CD4-positive, alpha-beta T cell treated with Interleukin-6 for 4 hours (primary cell): ENCODE results near the gene BRINP1.

ENCODE experiments used
- DNase-seq: peaks from one replicate; pipeline ENCODE4 v3.0.0-alpha.2; 2020; ENCODE audit warnings: mixed read lengths

Gene BRINP1

DNA sequence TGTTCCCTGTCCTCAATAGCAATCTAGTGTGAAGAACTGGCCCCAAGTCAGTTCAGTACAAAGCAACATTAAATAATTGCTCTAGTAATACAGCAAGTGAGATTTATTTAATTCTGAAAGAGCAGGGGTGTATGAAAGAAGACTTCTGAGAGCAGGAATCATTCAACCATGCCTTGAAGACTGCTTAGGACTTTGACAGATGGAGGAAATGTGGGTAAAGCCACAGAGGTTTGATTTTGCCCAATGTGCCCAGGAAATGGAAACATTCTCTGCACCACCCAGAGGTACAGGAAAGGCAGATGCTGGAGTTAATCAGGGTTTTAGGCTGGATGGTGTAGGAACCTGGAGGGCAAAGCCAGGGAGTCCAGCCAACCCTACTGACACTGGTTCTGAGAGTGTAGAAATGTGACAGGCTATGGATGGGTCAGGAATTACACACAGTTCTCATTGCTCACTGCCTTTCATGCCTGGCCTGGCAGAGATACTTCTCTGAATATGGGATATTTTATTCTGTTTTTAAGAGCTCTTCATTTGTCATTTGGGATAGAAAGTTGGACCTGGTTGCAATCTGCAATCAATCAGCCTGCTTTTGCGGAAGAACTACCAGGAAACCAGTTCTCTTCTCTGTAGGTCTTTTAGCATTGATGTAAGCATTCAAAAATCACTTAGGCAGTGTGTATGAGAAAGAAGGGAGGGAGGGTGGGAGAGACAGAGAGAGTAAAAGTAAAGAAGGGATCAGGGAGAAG lies 88.3 kb downstream of the BRINP1 start:
- no peak for DNase-seq

DNA sequence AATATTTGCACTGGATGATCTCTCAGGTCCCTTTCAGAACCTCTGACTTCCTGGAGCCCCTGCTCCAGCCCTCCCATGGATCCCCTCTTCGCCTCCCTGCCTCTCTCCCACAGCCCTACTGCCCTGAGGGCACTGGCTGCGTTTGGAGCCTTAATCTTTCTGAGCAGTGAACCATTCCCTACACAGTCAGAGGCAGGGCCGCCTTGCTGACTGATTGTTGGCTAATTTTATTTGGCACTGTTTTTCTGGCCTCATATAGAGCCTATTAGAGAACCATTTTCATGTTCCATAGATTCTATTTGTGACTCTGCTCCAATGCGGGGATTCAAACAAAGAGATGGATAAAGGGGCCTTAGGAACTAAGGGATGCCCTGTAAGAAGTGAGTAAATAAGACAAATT lies 91.1 kb downstream of the BRINP1 start:
- DNase-seq = no peak

DNA sequence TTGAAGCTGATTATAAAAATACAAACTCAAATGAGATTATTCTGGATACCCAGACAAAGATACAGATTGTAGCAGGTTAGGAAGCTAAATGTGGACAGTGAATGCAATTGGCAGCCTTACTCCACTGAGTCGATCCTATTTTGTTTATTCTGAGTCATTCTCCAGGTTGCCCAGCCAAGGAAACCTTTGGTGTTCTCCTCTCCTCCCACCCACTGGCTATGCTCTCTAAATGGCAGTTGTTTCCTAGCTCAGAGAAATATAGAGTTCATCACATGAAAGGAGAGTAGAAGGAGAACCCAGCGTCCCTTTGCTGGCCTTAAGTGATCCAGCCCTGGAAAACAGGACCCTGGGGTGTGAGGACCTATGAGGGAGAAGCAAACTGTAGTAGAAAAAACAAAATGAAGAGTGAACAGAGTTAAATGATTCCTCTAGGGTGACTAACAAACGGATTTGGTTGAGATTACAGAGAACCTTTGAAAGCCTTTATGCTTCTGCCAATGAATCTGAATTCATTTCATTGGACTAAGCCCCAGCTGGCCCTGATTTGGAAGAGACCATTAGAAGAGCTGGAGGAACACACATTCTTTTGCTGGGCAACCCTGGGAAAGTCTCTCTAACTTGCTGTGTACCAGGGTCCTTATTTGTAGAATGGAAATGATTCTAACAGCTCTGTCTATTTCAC lies 95.1 kb downstream of the BRINP1 start:
- DNase-seq = no peak

DNA sequence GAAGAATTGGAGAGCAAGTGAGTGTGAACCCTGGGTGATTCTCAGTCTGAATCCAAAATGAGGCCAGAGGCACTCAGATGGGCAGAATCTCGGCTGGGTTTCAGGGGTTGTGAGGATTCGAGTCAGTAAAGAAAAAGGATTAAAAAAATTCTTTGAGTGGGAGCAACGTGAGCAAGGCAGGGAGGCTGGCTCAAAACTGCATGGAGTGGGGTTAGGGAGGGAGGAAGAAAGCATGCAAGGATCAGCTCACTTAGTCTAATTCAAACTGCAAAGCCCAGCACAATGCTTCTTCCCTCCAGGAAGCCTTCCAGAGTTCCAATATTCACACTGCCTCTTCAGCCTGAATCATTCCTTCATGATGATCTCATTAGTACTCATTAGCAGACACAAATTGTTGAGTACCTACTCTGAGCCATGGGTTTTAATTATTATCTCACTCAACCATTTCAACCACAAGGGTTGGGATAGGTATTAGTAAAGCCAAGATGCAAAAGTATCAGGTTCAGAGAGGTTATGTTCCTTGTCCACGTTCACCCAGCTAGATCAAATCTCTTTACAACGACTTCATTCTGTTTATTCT lies 95.8 kb downstream of the BRINP1 start:
- no peak for DNase-seq

DNA sequence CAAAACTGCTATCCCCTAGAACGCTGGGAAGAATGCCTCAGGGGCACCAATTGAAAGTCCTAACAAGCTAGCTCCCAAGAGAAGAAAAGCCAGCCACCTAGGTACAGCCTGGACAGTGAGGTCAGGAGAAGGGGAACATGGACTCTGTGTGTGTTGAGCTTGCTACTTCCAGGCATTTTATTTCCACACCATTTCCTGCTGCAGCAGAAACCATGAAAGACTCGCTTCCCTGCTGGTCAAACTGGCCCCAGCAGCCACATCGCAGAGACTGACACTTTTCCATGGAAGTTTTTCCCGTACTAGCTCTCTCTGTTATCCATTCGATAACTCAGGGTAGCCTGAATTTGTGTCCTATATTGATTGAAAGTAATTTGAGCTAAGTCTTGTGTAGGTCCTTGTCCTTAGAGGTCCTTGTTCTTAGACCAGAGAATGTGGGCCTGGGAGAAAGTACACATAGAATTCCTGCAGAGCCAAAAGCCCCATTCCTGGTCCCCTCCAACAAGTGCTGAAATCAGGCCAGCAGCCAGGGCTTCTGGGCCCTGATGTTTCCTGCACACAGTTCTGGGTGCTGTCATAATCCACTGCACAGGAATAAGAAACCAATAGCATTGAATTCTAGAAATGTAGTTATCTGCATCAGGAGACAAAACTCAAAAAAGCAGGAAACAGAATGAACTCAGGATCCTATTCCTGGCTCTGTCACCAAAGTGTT lies 96.6 kb downstream of the BRINP1 start:
- DNase-seq = no peak

DNA sequence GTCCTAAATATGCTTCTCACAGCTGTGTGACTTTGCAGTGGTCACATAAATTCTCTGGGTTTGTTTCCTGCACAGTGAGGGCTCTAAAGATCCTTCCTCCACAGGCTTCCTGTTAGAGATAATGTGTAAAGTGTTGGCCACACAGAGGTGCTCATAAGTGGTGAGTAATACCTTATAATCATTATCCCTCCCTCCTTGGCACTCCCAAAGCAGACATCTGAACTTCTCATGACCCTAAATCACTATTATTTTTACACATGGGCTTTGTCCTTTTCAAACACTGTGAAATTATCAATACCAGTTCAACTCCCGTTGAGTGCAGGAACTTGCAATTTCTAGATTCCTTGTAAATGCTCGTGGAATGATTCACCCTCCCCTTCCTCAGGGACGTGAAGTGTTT lies 100.2 kb downstream of the BRINP1 start:
- DNase-seq = no peak

DNA sequence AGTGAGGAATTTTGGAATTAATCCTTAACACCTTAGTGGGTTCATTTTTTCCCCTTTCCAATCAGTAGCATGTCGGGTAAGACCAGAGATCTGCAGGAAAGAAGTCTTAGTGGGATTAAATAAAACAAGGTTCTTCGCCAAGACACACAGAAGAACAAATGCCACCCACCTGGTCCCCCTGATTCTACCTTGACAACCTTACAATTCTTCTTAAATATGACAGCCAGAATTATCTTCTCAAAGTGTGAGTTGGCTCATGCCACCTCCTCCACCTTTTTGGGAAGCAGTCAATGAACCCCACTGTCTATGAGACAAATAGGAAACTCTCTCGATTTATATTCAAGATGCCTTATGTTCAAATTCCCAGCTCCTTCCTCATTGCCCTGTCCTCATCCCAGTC lies 105.1 kb downstream of the BRINP1 start:
- DNase-seq = no peak

DNA sequence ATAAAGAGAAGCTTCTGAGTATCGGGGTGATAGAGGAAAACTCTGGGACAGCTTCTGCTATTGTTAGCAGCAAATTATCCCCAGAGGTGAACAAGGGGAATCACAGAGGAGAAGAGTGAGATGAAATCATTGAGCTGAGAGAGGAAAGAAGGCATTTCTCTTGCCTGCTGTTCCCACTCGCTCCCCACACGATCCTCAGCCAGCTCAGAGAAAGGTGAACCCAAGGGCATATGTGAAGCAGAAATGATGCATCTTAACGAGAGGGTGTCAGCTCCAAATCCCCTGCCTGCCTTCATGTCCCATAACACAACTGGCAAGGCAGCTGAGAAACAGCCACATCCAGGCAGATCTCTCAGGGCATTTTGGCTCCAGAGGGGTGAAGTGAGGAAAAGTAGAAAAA lies 111.6 kb downstream of the BRINP1 start:
- DNase-seq = no peak

DNA sequence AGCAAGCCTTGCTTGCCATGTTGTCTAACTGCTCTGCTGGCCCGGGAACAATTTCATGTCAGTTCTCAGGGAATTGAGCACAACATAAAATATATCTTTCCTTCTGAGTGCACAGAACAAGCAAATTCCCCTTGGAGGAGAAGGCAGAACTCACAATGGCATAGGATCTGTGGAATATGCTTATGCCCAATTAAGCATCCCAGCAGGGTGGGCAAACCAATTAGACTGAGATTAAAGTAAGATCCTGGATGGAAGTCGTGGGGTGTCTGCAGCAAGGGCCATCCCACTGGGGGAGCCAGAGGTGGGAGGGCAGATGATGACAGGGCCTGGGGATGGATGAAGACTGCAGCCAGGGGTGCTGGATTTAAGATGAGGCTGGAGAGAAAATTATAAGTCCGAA lies 114.1 kb downstream of the BRINP1 start:
- no peak for DNase-seq

DNA sequence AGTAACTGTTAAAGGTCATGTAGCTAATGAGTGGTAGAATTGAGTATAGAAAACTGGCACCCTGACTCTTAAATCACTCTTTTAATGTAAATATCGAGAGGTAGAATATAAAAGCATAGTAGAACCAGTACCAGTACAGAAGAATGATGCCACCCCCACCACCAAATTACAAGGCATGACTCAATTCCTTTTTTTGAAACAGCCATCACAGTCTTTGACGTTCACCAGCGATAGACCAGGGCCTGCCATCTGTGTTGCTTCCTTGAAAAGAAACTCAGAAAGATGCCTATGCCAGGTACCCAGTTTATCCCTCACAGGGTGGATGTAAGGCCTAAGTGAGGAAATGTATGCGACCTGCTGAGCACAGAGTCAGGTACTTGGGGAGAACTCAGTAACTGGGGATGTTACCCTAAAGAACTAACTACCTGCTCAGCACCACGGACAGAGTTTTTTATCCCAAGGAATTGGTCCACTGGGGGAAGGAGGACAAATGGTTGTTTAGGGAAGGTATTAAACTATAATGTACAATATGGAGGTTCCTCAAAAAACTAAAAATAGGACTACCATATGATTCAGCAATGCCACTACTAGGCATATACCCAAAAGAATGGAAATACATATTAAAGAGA lies 116.5 kb downstream of the BRINP1 start:
- DNase-seq = no peak

DNA sequence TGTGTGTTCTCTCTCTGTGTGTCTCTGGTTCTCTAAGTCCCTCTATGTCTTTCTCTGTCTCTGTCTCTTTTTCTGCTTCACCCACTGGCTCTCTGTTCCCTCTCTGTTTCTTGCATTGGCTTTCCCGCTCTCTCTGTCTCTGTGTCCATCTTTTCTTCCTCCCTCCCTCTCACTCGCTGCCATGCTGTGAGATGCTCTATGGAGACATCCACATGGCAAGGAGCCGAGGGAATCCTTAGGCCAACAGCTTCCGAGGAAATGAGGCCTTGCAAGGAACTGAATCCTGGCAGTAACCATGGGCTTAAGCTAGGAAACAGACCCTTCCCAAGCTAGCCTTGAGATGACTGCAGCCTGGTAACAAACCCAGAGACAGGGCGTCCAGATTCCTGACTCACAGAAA lies 117.3 kb downstream of the BRINP1 start:
- DNase-seq = no peak

DNA sequence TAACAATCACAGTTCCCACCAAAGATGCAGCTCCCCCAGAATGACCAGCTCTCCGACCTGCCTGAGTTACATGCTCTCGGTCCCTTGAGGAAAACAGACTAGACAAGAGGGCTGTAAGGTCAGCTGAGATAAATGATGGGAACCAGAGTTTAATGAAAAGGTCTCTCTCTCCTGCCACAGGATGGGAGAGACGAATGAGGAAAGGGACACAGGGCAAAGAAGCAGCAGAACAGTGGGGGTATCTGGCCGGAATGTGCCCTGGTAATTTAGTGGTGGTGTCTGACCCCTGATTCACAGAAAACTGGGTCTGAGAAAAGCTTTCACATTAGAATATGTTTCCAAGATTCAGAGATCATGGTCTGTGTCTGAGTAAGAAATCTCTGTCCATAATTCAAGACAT lies 118.5 kb downstream of the BRINP1 start:
- no peak for DNase-seq

DNA sequence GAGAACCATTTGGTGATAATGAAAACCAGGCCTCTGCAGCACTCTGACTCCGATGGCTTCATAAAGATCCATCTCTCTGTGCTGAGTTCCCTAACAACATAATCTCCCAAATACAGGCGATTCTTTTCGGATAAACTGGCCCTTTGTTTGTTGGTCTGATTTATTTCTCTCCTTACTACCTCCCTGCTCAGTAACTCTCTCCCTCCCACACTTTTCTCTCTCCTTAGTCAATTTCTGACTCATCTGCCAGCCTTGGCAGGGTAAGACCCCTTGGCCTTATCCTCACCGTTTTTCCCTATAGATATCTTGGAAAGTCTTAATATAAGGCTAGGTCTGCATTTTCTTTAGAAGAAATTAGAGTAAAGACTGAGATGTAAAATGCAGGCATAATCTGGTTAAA lies 128.7 kb downstream of the BRINP1 start:
- no peak for DNase-seq

DNA sequence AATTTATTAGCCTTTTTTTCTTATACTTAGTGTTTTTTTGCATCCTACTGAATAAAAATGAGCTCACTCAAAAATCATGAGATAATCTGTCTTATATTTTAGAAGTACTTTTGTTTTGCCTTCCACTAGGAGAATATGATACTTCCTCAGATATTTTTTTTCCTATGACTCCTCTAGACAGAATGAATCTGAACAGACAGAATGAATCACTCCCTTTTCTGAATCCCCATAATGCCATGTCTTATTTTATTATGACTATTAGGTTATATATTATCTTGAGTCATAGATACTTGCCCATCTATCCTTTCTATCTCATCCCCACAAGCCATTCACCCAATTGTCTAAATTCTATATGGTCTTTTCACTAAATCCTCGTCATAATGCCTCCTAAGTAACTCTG lies 134.6 kb downstream of the BRINP1 start:
- no peak for DNase-seq

DNA sequence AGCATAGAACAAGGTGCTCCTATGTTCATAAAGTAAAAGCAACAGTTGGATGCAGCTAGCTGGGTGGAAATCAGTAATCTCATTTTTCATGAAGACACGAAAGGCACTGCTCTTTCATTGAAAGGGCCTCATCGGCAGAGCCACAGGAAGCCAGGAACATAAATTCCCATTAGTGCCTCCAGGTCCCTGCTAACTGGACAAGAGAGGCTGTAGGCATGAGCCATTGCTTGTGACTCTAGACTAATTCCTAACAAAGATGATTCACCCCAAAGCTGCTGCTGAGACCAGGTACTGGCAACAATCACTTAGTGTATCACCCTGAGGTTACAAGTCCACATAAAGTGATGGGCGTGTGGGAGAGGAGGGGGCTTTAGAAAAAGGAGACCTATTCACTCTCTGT lies 141.8 kb downstream of the BRINP1 start:
- no peak for DNase-seq

DNA sequence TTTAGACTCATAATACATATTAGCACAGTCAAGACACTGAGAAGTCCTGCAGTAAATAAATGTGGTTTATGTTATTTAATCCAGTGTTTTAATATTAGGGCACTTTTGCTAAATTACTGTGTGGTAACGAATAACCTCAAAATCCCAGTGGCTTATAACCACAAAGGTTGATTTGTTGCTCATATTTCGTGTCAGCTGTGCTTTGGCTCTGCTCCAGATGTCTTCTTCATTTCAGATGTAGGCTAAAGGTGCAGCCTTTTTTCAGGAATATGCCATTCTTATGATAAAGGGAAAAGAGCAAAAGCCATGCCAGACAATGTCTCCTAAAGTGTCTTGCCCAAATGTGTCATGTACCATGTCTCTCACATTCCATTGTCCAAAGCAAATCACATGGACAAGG lies 144.8 kb downstream of the BRINP1 start:
- DNase-seq = no peak

DNA sequence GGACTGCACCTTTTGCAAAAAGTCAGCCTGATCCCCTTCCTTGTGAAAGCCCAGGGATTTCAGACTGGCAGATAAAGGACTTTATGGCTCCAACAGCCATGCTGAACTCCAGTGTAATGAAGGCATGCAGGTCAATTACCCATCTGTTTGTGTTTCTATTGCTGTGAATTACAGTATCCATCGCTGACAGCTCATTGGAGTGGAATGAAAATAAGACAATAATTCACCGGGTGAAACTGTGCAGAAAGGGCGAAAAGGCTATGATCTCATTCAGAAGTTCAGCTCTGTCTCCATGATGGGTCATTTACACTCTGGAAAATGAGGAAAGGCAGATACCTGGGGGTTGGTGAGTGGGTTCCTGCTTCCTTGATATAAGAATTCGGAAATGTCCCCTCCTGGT lies 148.0 kb downstream of the BRINP1 start:
- DNase-seq = no peak

DNA sequence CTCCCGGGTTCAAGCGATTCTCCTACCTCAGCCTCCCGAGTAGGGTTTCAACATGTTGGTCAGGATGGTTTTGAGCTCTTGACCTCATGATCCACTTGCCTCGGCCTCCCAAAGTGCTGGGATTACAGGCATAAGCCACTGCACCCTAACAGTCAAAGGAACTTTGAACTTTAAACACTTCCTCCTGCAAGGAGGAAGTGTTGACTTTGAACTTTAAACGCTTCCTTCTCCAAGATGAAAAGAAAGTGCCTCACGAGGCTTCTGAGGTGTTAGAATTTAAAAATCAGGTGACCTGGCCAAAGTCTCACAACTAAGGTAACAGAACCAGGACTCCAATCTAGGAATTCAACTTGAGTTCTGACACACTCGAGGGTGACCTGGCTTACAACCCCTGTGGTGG lies 150.9 kb downstream of the BRINP1 start:
- DNase-seq = no peak

DNA sequence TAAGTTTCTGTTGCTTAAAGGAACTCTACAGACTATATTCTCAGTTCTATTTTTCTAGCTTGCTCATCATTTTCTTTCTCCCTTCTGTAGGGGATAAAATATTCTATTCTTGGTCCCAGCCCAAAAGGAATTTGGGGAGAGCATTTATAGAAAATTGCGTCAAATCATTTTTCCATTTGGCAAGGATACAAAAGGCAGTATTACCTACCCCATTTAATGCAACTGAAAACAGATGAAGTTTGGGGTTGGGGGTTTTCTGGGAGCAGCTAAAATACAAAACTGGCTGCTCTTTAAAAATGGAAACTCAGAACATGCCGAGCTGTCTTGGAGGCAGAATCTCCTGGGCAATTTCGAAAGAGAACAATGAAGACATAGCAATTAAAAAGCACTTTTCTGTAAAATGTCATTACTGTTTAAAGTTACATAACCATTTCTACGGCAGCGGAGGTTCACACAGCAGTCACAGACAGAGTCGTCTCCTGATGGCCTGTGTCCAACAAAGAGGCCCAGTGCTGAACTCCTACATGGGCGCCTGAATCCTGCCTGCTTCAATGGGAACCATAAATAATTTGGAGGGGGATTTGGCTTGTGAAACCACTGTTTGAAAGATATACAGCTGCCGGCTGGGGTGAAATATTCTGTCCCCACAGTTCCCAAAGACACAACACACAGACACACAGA lies 152.4 kb downstream of the BRINP1 start:
- DNase-seq = no peak

DNA sequence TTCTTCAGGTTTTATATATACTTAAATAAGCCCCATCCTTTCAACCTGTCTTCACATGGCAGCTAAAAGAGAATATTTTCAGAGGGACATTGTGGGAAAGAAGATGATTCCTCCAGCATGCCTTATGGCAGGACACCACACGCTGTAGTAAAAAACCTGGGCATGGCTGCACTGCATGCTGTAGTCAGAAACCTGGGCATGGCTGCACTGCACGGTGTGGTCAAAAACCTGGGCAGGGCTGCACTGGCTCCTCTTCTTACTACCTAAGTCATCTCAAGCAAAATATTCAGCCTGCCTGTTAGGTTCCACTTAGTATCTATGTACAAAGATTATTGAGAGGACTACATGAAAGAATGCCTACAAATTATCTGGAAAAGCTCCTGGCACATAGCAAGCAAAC lies 153.6 kb downstream of the BRINP1 start:
- DNase-seq = no peak

DNA sequence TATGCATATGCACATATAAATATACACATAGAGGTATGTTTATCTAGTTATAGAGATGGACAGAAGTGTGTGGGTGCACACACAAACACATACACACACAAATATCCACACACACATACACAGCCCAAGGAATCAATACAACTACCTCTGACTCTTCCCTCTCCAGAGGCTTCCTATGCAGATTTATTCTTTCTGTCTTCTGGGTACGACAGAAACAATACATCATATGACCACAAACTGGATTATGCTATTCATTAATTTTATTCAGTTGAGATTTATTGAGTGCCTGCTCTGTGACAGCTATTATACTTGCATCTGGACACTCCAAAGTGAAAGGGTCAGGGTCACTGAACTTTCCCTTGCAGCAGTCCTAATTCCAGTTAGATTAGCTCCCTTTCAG lies 155.8 kb downstream of the BRINP1 start:
- DNase-seq = no peak

DNA sequence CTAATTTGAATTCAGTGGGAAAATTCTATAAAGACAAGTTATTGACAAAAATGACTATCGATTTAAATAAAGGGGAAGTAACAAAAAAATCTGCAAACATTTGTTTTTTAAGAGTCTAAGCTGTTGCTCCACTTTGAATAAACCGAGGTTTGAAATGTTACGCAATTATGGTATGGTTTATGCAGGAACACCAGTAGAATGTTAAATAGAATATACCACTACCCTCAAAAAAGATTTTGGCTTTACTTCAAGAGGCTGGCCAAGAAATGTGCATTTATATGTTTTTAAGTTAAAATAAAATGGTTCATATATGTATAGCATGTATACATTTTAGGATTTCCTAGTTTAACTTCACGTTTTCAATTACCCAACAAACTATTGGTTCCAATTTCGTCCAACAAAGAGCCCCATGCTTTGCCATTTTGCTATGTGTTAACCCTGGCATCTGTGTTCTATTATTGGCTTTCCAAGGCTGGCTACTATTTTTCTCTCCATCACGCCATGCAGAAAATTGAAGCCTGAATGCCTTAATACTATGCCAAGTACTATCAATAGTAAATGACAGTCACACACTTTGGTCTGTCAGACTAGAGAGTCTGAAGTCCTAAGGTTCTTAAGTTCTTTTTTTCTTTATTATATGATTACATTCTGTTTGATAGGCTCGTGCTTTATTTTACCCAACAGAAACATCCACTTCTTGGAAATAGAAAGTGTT lies 171.2 kb downstream of the BRINP1 start:
- no peak for DNase-seq
